Measurements from ENCODE around the gene BTBD2. TPM values are rescaled to one million over a fixed set of nuclear protein-coding genes. Genes with fewer than 3 reads are reported as not detected.

Gene BTBD2
- total and polyA plus RNA-seq, 2 donors (not counting 1 experiment from before 2014, with no cell fraction given) = 75.2 to 85.6 TPM

DNA sequence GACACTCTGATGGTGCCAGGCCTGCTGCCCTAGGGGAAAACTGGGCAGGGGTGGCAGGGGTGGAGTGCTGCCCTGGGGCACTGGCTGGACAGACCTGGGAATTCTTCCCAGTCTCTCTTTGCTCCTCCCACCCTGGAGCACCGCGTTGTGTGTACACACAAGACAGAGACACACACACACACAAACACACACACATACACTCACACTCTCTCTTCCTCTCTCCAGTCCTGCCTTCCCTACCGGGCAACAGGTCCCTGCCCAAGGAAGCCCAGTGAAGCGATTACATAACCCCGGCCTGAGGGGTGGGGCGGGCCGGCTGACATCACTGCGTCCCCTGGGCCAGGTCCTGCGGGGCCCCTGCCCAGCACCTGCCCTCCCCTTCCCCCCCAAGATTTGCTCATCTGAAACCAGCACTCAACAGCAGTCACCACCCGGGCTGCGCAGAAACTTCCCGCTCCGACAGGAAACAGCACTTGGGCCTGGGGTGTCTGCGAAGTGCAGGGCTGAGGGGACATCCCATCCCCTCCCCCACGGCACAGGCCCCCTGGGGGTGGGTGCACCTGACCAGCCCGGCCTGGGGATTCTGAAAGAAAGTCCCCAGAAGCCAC is 34.3 kb upstream of the BTBD2 start:
- Histone ChIP-seq H3K4me2 (replicated peaks; ENCODE audit: low read depth, low read length, poor library complexity, severe bottlenecking) (peak overlapping the region; percentile 92), H2AFZ (ENCODE audit: insufficient read depth, low read depth, low read length, poor library complexity, severe bottlenecking) (no peak overlapping the region), H3K27ac (ENCODE audit: low read length in 2 of 2) (peak overlapping the region; percentile 92 to 98), H3K4me1 (ENCODE audit: control insufficient read depth in 2 of 2, insufficient read depth in 2 of 2, low read length in 2 of 2) (peaks cover 80 to 85% of the 10 kb centered on the region in 2 donors), H3K9me3 (ENCODE audit: control extremely low read depth in 1 of 3, control insufficient read depth in 2 of 3, insufficient read depth in 1 of 3, low read length in 2 of 3) (no peaks in the 10 kb centered on the region), H3K79me2 (ENCODE audit: control insufficient read depth, insufficient read depth, low read length) (peaks cover 60% of the 10 kb centered on the region), H3K36me3 (replicated peaks in 1 of 2; ENCODE audit: control extremely low read depth in 1 of 2, control insufficient read depth in 1 of 2, extremely low read depth in 1 of 2, insufficient read depth in 2 of 2, low read length in 1 of 2) (peaks cover 0 to 47% of the 10 kb centered on the region in 2 experiments), H3K9ac (ENCODE audit: low read length) (peak overlapping the region; percentile 78), H3K27me3 (replicated peaks in 1 of 4; ENCODE audit: control extremely low read depth in 1 of 4, control insufficient read depth in 3 of 4, insufficient read depth in 4 of 4, low read length in 3 of 4) (no peaks in the 10 kb centered on the region), H3K4me3 (ENCODE audit: control extremely low read depth in 1 of 5, extremely low read depth in 1 of 5, insufficient read depth in 1 of 5, low read depth in 2 of 5, low read length in 4 of 5) (peak overlapping the region; percentile 62 to 98 (median 94)), H4K20me1 (ENCODE audit: control insufficient read depth, insufficient read depth, low read length, poor library complexity, severe bottlenecking) (peaks cover 60% of the 10 kb centered on the region)
- no peak for TF ChIP-seq EZH2 (IDR thresholded peaks at IDR 0.05; ENCODE audit: borderline replicate concordance, insufficient read depth, low read depth, low read length, poor library complexity, severe bottlenecking)
- TF ChIP-seq, protein P1, sequence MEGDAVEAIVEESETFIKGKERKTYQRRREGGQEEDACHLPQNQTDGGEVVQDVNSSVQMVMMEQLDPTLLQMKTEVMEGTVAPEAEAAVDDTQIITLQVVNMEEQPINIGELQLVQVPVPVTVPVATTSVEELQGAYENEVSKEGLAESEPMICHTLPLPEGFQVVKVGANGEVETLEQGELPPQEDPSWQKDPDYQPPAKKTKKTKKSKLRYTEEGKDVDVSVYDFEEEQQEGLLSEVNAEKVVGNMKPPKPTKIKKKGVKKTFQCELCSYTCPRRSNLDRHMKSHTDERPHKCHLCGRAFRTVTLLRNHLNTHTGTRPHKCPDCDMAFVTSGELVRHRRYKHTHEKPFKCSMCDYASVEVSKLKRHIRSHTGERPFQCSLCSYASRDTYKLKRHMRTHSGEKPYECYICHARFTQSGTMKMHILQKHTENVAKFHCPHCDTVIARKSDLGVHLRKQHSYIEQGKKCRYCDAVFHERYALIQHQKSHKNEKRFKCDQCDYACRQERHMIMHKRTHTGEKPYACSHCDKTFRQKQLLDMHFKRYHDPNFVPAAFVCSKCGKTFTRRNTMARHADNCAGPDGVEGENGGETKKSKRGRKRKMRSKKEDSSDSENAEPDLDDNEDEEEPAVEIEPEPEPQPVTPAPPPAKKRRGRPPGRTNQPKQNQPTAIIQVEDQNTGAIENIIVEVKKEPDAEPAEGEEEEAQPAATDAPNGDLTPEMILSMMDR (IDR thresholded peaks at IDR 0.05) = no peak
- H3K4me1 Mint-ChIP-seq = peaks cover 67% of the 10 kb centered on the region
- WGBS (ENCODE audit: insufficient coverage) = 0% methylated on average over 9 of the region's 16 CpGs
- intact Hi-C loops (cut with micrococcal nuclease) = loop anchor here (1.0 to 2.0 kb wide), 4 partner anchors 8 to 40 kb away; no protein-coding TSS in a partner anchor
- CTCF ChIA-PET = interaction anchor here (0.5 to 2.0 kb wide), 6 partner anchors 8 to 106 kb away, joined by 3 to 10 read pairs (median 3); partner anchors contain the start of gene IZUMO4
- peak overlapping the region; percentile 99 for H3K4me3 Mint-ChIP-seq
- ATAC-seq (ENCODE audit: low read depth) (peak; percentile 57), DNase-seq (peak; percentile 92)
- POLR2A ChIA-PET = interaction anchor here (0.7 to 8.2 kb wide), 16 partner anchors 8 to 164 kb away, joined by 3 to 111 read pairs (median 4); partner anchors contain the start of genes ABHD17A, IZUMO4 and MOB3A
- no peaks in the 10 kb centered on the region for H3K27me3 Mint-ChIP-seq
- peak overlapping the region; percentile 98 for H3K27ac Mint-ChIP-seq
- no peaks in the 10 kb centered on the region for H3K9me3 Mint-ChIP-seq (ENCODE audit: insufficient read depth)

Data from B cell (primary cell).